Measurements from ENCODE around the gene ATP6V0B. TPM values are rescaled to one million over a fixed set of nuclear protein-coding genes. Genes with fewer than 3 reads are reported as not detected.

Gene ATP6V0B
- total and polyA plus RNA-seq, 9 of the 15 experiments (the other 6 are each of a cell fraction or from before 2014, with no cell fraction given): 137 to 328 (median 220) TPM

DNA sequence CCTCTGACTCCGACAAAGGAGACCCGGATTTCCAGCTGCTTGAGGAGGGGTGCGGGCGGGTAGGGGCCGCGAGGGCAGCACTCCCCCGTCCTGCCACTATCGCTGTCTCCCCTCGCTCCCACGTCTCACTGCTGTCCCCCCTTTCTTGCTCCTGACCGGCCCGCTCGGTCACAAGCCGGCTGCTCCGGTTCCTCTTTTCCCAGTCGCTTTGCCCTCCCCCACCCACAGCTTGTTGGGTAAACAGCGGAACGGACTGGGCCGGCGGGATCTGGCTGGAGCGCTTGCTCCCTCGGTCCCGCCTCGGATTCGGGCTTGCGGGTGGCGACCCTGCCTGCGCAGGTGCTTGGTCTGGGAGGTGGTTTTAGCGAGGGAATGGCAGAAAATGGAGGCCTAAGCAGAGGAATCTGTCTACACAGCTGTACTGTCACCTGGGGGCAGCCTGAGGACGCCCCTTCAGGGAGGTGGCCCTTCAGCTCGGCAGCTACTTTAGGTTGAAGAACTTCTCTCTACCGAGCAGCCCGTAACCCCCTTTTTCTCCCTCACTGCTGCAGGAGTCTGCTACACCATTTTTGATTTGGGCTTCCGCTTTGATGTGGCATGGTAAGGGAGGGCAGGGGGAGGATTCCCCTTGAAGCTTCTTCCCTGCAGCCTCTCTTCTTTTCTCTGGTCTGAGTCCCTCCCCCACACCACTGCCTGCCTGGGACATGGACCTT lies 645 bp downstream of the ATP6V0B start (continued):
- TF ChIP-seq PCBP1 (IDR thresholded peaks at IDR 0.05; ENCODE audit: low read depth, low read length, poor library complexity, severe bottlenecking): peak; percentile 70

DNA sequence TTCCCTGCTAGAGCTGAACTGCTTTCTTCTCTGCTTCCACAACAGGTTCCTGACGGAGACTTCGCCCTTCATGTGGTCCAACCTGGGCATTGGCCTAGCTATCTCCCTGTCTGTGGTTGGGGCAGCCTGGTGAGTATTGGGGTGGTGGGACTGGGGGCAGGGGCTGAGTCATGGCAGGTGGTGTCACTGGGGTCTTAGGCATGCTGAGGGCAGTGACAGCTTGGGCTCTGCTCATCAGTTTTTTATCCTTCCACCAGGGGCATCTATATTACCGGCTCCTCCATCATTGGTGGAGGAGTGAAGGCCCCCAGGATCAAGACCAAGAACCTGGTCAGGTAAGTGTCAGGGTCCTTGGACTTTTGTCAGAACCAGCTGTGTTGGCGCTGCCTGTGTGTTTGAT lies 1.3 kb downstream of the ATP6V0B start:
- intact Hi-C loops (cut with micrococcal nuclease): no loop called here
- Histone ChIP-seq H3K79me2 (ENCODE audit: control insufficient read depth, insufficient read depth, low read length) (peaks cover 64% of the 10 kb centered on the region), H3K27ac (ENCODE audit: extremely low read depth, low read depth, low read length) (peak overlapping the region; percentile 89)

More for the DNA sequence above, 1.3 kb downstream of the ATP6V0B start:
- Histone ChIP-seq H3K4me1 (replicated peaks in 1 of 2; ENCODE audit: control insufficient read depth in 2 of 2, insufficient read depth in 2 of 2, low read length in 2 of 2) (peaks cover 47 to 73% of the 10 kb centered on the region in 2 experiments), H3K27me3 (ENCODE audit: control insufficient read depth in 2 of 2, insufficient read depth in 2 of 2, low read length in 2 of 2) (no peaks in the 10 kb centered on the region), H3K36me3 (ENCODE audit: control insufficient read depth, insufficient read depth, low read length) (peaks cover 65% of the 10 kb centered on the region), H3K4me2 (ENCODE audit: insufficient read depth, low read length) (peak overlapping the region; percentile 90), H3K4me3 (peak overlapping the region; percentile 87), H3K9ac (ENCODE audit: insufficient read depth in 1 of 2, low read depth in 2 of 2, low read length in 2 of 2) (peak overlapping the region; percentile 88 to 98), H3K9me3 (replicated peaks; ENCODE audit: control insufficient read depth, insufficient read depth, low read depth, low read length) (no peaks in the 10 kb centered on the region), H3K9me1 (ENCODE audit: control insufficient read depth, insufficient read depth, low read length) (peaks cover 17% of the 10 kb centered on the region), H2AFZ (ENCODE audit: low read depth, low read length) (no peak overlapping the region), H4K20me1 (replicated peaks; ENCODE audit: control insufficient read depth, insufficient read depth, low read length) (peaks cover 24% of the 10 kb centered on the region)
- no TSS peak for BruUV-seq (replicated peaks)
- 63% methylated on average over 4 of the region's 4 CpGs for WGBS (ENCODE audit: insufficient coverage, low coverage, missing lambda C conversion rate)
- FAIRE-seq (no peak), ATAC-seq (no peak), DNase-seq (ENCODE audit: extremely low read depth in 1 of 4, low spot score in 3 of 4) (peak in 2 of 4 experiments; percentile 51 to 56)
- in situ Hi-C loops (cut with MboI): no loop called here
- 0 out of 6 replicates have a peak, but pooled peaks have one; percentile 1 to 18 (median 17) for TF ChIP-seq CTCF (IDR thresholded peaks at IDR 0.05 in 2 of 3, conservative IDR thresholded peaks at IDR 0.05 in 1 of 3; ENCODE audit: insufficient read depth in 2 of 3, low read depth in 1 of 3, low read length in 3 of 3)
- TF ChIP-seq BACH1 (tag; IDR thresholded peaks at IDR 0.05): no peak
- peak; percentile 4 for TF ChIP-seq TBP (optimal IDR thresholded peaks at IDR 0.05; ENCODE audit: low read depth, low read length)
- ChIA-PET POLR2A (interaction anchor here (0.6 to 2.5 kb wide), 8 partner anchors 8 to 72 kb away, joined by 3 to 7 read pairs (median 4); no protein-coding TSS in a partner anchor), CTCF (ENCODE audit: low intra/inter-chr PET ratio) (no interaction called here)

Measured in K562 (cell line).